HL-60 (cell line): ENCODE data around the gene COX7B2.

Experiments used
- CTCF ChIP-seq: IDR thresholded peaks from one replicate; pipeline ENCODE4 v1.5.1; 2011; ENCODE audit warnings: low read length, control low read depth, inconsistent platforms; ENCODE audit not compliant: insufficient read depth
- GABPA ChIP-seq: IDR thresholded peaks from 2 replicates; pipeline ENCODE4 v1.6.1; 2012; ENCODE audit warnings: low read depth
- SPI1 ChIP-seq: IDR thresholded peaks from 2 replicates; pipeline ENCODE4 v1.6.1; 2012; ENCODE audit warnings: low read depth, mild to moderate bottlenecking, borderline replicate concordance

- TF ChIP-seq SPI1 (no peak), GABPA (no peak), CTCF (no peak)
Measured at GRCh38 chr4:46717950-46718349, 191.1 kb downstream of the COX7B2 start.
